CD4-positive, alpha-beta T cell (primary cell): ENCODE results near the gene PHF14. TPM values are rescaled to one million over a fixed set of nuclear protein-coding genes. Genes with fewer than 3 reads are reported as not detected.

ENCODE experiments used
- ATAC-seq: fragments of 200-7000 bp; cut with Tn5 transposase; one replicate; pipeline ENCODE4 v1.10.0; 2022; ENCODE audit warnings: mild to moderate bottlenecking; ENCODE audit not compliant: poor library complexity
- CTCF ChIA-PET: fragments of 350-600 bp; sonication (Branson Sonifier 250); formaldehyde crosslinking; loops from one replicate; lab custom pipeline; 2021; ENCODE audit warnings: antibody characterized with exemption, inconsistent platforms; lab: Charles Lee
- POLR2A ChIA-PET: fragments of 350-600 bp; sonication (Branson Sonifier 250); formaldehyde crosslinking; loops from one replicate; lab custom pipeline; 2021; ENCODE audit warnings: antibody characterized with exemption, inconsistent platforms; lab: Charles Lee
- DNase-seq, 14 experiments: peaks; one replicate each; pipeline ENCODE4 v3.0.0-alpha.2; 2013 to 2020; ENCODE audit warnings: mixed read lengths in 2 of 14
- H3K27ac ChIP-seq, 2 donors: one replicate each; pipeline versions ENCODE4 v1.5.1 to v1.7.0; 2013; ENCODE audit warnings: low read length in 2 of 2, low read depth in 1 of 2, mild to moderate bottlenecking in 1 of 2
- H3K27me3 ChIP-seq, 2 experiments: 1 replicate in 1 of 2; 2 replicates in 1 of 2; pipeline versions ENCODE4 v1.6.1 to v1.7.0; 2013; ENCODE audit warnings: low read length in 2 of 2, control low read depth in 1 of 2, mild to moderate bottlenecking in 1 of 2, moderate library complexity in 1 of 2; ENCODE audit not compliant: insufficient read depth in 2 of 2, control insufficient read depth in 1 of 2
- H3K36me3 ChIP-seq: one replicate; pipeline ENCODE4 v1.6.1; 2013; ENCODE audit warnings: low read length, control low read depth; ENCODE audit not compliant: insufficient read depth
- H3K4me1 ChIP-seq: one replicate; pipeline ENCODE4 v1.6.1; 2013; ENCODE audit warnings: low read length, control low read depth; ENCODE audit not compliant: insufficient read depth
- H3K4me3 ChIP-seq: one replicate; pipeline ENCODE4 v1.5.1; 2013; ENCODE audit warnings: mild to moderate bottlenecking, low read length, moderate library complexity
- H3K9me3 ChIP-seq, 2 experiments: 1 replicate in 1 of 2; 2 replicates in 1 of 2; pipeline versions ENCODE4 v1.6.1 to v1.7.0; 2013; ENCODE audit warnings: low read length in 2 of 2, mild to moderate bottlenecking in 2 of 2, control low read depth in 1 of 2, moderate library complexity in 1 of 2; ENCODE audit not compliant: control insufficient read depth in 1 of 2, insufficient read depth in 1 of 2
- H3K27ac Mint-ChIP-seq: one replicate; pipeline ENCODE4 v1.8.0; 2020; ENCODE audit warnings: mixed read lengths
- H3K27me3 Mint-ChIP-seq: one replicate; pipeline ENCODE4 v1.8.0; 2021; ENCODE audit warnings: mixed read lengths
- H3K36me3 Mint-ChIP-seq: one replicate; pipeline ENCODE4 v1.8.0; 2021; ENCODE audit warnings: low read depth, mixed read lengths
- H3K4me1 Mint-ChIP-seq: one replicate; pipeline ENCODE4 v1.8.0; 2021; ENCODE audit warnings: low read depth, mixed read lengths
- H3K4me3 Mint-ChIP-seq: one replicate; pipeline ENCODE4 v1.8.0; 2020; ENCODE audit warnings: mild to moderate bottlenecking, mixed read lengths
- H3K9me3 Mint-ChIP-seq: one replicate; pipeline ENCODE4 v1.8.0; 2020; ENCODE audit warnings: mixed read lengths
- intact Hi-C, 2 experiments: fragments of 100-400 bp; cut with DNase I in 1 of 2; cut with micrococcal nuclease in 1 of 2; formaldehyde crosslinking; loops; one replicate each; pipeline versions ENCODE4 v1.15.1 to v1.9.0; 2023 to 2025; cut with DNase I, micrococcal nuclease
- total RNA-seq, 174 experiments: library from RNA in 2 of 174; stranded (reverse) in 2 of 174; gene quantifications; one replicate each; pipeline ENCODE4 v1.2.3 and lab custom pipeline; 2021 to 2026
- TF ChIP-seq, protein P1 (sequence below): fragments of 200-600 bp; IDR thresholded peaks from one replicate; pipeline ENCODE4 v1.8.0; 2022; ENCODE audit warnings: antibody characterized with exemption, mild to moderate bottlenecking

The PHF14 gene
- total RNA-seq, 2 experiments from 2014 or later = 23.1 TPM

DNA sequence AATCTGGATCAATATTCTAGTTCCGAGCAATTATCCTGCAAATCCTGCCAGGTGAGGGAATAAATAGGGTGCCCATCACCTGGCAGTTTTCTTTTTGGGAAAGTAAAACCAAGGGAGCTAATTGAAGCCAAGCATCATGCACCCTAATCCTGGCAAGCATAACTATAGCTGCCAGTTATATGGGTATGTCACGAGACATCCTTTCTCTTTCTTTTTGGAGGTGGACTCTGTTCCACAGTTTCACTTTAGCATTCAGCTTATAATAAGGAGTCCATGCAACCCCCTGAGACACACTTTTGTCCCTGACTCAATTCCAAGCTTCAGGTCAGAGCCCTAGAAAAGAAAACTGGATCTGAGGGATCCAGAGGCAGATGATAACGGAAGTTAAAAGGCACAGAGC lies 222.5 kb downstream of the PHF14 start:
- ATAC-seq (no peak), DNase-seq (no peak)
- Histone ChIP-seq H3K4me3 (no peak overlapping the region), H3K4me1 (no peaks in the 10 kb centered on the region), H3K27ac (no peak overlapping the region), H3K36me3 (no peaks in the 10 kb centered on the region), H3K27me3 (no peaks in the 10 kb centered on the region), H3K9me3 (no peaks in the 10 kb centered on the region)
- ChIA-PET CTCF (no interaction called here), POLR2A (no interaction called here)
- Mint-ChIP-seq H3K4me1 (no peaks in the 10 kb centered on the region), H3K27ac (no peak overlapping the region), H3K36me3 (no peaks in the 10 kb centered on the region), H3K9me3 (no peaks in the 10 kb centered on the region), H3K4me3 (no peak overlapping the region), H3K27me3 (no peaks in the 10 kb centered on the region)
- intact Hi-C loops = no loop called here
- TF ChIP-seq, protein P1, sequence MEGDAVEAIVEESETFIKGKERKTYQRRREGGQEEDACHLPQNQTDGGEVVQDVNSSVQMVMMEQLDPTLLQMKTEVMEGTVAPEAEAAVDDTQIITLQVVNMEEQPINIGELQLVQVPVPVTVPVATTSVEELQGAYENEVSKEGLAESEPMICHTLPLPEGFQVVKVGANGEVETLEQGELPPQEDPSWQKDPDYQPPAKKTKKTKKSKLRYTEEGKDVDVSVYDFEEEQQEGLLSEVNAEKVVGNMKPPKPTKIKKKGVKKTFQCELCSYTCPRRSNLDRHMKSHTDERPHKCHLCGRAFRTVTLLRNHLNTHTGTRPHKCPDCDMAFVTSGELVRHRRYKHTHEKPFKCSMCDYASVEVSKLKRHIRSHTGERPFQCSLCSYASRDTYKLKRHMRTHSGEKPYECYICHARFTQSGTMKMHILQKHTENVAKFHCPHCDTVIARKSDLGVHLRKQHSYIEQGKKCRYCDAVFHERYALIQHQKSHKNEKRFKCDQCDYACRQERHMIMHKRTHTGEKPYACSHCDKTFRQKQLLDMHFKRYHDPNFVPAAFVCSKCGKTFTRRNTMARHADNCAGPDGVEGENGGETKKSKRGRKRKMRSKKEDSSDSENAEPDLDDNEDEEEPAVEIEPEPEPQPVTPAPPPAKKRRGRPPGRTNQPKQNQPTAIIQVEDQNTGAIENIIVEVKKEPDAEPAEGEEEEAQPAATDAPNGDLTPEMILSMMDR = no peak

DNA sequence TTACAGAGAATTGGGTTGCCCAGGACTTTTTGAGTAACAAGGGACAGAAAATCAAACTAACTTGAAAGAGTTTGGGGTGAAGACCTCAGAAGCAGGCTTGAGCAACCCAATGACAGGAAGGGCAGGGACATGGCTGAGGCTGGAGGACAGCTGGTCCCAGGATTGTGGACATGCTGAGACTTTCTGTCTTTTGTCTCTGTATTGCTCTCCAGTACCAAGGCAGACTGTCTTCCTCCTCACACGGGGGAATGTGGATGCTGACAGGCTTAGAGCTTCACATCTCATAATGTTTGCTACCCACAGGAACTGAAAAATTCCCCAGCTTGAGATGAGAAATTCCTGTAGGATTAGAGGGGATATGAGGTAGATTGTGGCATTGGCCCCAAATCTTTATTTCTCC lies 229.6 kb downstream of the PHF14 start:
- H3K4me1 ChIP-seq = no peaks in the 10 kb centered on the region
- TF ChIP-seq, protein P1 = no peak

DNA sequence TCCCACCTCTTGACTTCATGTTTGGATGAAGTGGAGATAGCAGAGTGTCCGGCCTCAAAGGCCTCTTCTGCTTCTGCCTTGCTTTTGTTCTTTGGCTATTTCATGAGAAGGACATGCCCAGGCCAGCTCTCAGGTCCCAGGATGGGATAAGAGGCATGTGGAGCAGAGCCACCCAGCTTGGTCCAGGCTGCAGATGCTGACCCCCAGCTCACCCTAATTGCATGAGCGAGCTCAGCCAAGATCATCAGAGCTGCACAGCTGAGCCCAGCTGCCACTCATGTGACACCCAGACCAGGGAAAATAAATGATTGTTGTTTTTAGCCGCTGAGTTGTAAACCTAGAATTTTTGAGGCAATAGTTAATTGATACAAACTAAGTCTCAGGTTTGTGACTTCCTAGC lies 230.0 kb downstream of the PHF14 start:
- Mint-ChIP-seq H3K27me3 (no peaks in the 10 kb centered on the region), H3K27ac (no peak overlapping the region), H3K36me3 (no peaks in the 10 kb centered on the region), H3K9me3 (no peaks in the 10 kb centered on the region), H3K4me3 (no peak overlapping the region), H3K4me1 (no peaks in the 10 kb centered on the region)
- ChIA-PET POLR2A (no interaction called here), CTCF (interaction anchor here (1.1 kb wide), 1 partner anchor 8 kb away, joined by 4 read pairs; no protein-coding TSS in a partner anchor)
- intact Hi-C loops = no loop called here
- TF ChIP-seq, protein P1 = no peak
- Histone ChIP-seq H3K4me3 (no peak overlapping the region), H3K36me3 (no peaks in the 10 kb centered on the region), H3K4me1 (no peaks in the 10 kb centered on the region), H3K27me3 (no peaks in the 10 kb centered on the region), H3K9me3 (no peaks in the 10 kb centered on the region), H3K27ac (no peak overlapping the region)
- DNase-seq (no peak), ATAC-seq (no peak)

More for the DNA sequence above, 229.6 kb downstream of the PHF14 start:
- POLR2A ChIA-PET = no interaction called here
- H3K27me3 ChIP-seq = no peaks in the 10 kb centered on the region
- Mint-ChIP-seq H3K27me3 (no peaks in the 10 kb centered on the region), H3K27ac (no peak overlapping the region), H3K36me3 (no peaks in the 10 kb centered on the region), H3K4me3 (no peak overlapping the region), H3K9me3 (no peaks in the 10 kb centered on the region), H3K4me1 (no peaks in the 10 kb centered on the region)
- no peaks in the 10 kb centered on the region for H3K36me3 ChIP-seq
- CTCF ChIA-PET = interaction anchor here (1.1 kb wide), 1 partner anchor 9 kb away, joined by 4 read pairs; no protein-coding TSS in a partner anchor
- intact Hi-C loops = no loop called here
- no peaks in the 10 kb centered on the region for H3K9me3 ChIP-seq
- H3K27ac ChIP-seq = no peak overlapping the region
- H3K4me3 ChIP-seq = no peak overlapping the region
- DNase-seq = no peak
- no peak for ATAC-seq
